ENCODE data around the gene G2E3. TPM values are rescaled to one million over a fixed set of nuclear protein-coding genes. Genes with fewer than 3 reads are reported as not detected.

G2E3 gene
- total RNA-seq, 4 donors from 2014 or later: 7.8 to 16.4 (median 9.8) TPM

GRCh38 chr14:30656190-30656632 lies 97.3 kb downstream of the G2E3 start:
- no peak for TF ChIP-seq CTCF (IDR thresholded peaks at IDR 0.05)
- peak; percentile 41 for ATAC-seq (ENCODE audit: low FRiP score)
- no peak for DNase-seq (ENCODE audit: low spot score)

GRCh38 chr14:30657050-30657449 lies 98.1 kb downstream of the G2E3 start:
- no peak for ATAC-seq (ENCODE audit: low FRiP score)
- no peak for DNase-seq (ENCODE audit: low spot score)
- TF ChIP-seq CTCF (IDR thresholded peaks at IDR 0.05): no peak

DNA sequence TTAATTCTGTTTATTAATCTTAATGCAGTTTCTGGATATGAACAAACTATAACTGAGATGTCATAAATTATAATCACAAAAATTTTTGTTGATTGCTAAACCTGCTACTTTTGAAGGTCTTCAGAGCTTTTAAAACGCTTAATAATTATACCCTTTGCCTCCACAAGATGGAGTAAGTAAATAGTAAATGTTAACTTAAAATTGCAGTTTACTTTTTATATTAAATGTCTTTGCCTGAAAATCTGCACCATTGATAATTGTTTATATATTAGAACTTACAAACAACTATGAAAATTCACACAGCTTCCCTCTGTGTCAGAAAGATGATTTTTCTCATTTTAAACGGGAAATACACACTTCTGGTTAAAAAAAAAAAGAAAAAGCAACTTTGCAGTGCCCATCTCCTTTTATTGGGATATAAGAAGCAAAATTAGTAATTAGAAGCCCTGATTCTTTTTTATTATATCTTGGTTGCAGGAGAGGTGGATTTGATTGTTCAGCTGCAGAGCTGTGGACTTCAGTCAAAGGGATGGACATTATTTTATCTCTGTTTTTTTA lies 98.7 kb downstream of the G2E3 start:
- no peak for ATAC-seq (ENCODE audit: low FRiP score)
- no peak for TF ChIP-seq CTCF (IDR thresholded peaks at IDR 0.05)

DNA sequence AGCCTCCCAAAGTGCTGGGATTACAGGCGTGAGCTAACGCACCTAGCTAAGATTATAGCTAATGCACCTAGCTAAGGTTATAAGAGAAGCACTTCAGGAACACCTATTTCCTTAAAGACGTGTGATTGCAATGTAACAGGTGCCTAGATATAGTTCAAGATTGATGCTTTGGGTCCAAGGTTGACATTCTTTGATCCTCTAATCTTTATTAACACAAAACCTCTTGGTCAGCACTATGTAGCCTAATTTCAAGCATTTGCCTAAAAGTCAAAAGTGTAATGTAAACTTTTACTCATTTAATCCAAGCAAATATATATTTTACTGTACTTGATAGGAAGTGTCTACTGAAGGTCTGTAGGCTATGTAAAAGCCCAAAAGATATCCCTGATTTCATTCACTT lies 99.7 kb downstream of the G2E3 start:
- ATAC-seq (ENCODE audit: low FRiP score) (no peak), DNase-seq (ENCODE audit: low spot score) (no peak)
- no peak for TF ChIP-seq CTCF (IDR thresholded peaks at IDR 0.05)

More for the DNA sequence above, 98.7 kb downstream of the G2E3 start:
- no peak for DNase-seq (ENCODE audit: low spot score)

DNA sequence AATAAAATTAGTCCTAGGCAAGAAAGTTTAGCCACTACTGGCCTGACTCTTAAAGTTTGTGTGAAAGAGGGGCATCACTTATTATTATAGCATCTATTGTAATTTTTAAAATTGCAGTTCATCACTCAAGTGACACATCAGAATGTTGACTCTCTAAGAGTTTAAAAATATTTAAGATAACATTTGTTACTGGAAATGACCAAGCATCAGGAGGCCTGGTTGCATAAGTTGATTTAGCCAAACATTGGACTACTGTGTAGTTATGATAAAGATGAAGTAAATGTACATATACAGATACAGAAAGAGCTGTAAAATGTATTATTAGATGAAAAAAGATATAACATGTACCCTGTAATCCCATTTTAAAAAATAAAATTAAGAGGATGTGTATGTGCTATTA lies 110.6 kb downstream of the G2E3 start:
- no peak for DNase-seq (ENCODE audit: low spot score)
- ATAC-seq (ENCODE audit: low FRiP score): no peak
- no peak for TF ChIP-seq CTCF (IDR thresholded peaks at IDR 0.05)

Small RNAs within 50 kb of the gene (small RNA-seq; reads per million reads assigned to genes)
- not detected for gene RF02271

Other genes with a start within 250 kb of the G2E3 start
- gene SCFD1, start 63.2 kb downstream of the G2E3 start, total RNA-seq: 100 to 1,000 TPM in 1 of 4 donors, 10 to 100 TPM in 3; 50.9 to 102 (median 54.8) TPM

All from omental fat pad (tissue), 4 donors.